GM19099 (cell line): ENCODE results near the gene DDAH2.

Experiments
- POLR2A ChIP-seq: IDR thresholded peaks from 3 replicates; pipeline ENCODE4 v1.6.1; 2011; ENCODE audit warnings: low read depth; ENCODE audit not compliant: insufficient read length; ENCODE audit errors: extremely low read depth

DDAH2 gene

DNA sequence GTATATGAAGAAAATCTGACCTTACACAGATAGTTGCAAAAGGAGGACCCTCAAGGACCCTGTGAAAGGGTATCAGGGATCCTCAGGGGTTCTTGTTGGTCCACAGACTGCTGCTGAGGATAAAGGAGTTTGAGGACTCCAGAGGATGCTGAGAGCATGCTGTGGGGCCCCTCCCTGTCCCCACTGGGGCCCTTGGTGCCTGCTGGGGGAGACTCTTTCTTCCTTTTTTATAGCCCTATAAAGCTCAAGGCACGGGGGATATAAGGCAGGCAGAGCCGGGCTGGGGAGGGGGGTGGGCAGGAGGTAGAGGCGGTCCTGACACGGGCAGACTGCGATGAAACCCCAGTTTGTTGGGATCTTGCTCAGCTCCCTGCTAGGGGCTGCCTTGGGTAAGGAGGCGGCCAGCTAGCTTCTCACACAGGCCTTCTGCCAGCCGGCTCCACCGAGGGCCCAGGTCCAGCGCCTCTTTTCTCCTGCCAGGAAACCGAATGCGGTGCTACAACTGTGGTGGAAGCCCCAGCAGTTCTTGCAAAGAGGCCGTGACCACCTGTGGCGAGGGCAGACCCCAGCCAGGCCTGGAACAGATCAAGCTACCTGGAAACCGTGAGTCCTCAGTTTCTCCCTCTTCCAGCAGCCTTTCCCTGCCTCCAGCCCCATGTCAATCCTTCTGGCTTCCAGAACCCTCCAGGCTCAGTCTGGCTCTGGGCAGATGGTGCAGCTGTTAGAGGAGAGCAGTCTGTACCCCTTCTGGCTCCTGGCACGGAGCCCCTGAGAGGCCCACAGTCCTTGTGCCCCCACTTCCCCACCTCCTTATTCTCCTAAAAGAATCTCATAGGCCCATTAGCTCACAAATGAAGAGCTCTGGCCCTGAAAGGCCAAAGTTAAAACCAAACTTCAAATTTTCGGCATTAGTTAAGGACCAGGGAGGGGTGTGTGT lies 13.8 kb downstream of the DDAH2 start, which contains the start of gene LY6G6D:
Gene LY6G6D (plus strand): TSS at position 327 of the 937 bp plus-strand sequence. CDS start 8 bp downstream, at position 335.
- no peak for TF ChIP-seq POLR2A

DNA sequence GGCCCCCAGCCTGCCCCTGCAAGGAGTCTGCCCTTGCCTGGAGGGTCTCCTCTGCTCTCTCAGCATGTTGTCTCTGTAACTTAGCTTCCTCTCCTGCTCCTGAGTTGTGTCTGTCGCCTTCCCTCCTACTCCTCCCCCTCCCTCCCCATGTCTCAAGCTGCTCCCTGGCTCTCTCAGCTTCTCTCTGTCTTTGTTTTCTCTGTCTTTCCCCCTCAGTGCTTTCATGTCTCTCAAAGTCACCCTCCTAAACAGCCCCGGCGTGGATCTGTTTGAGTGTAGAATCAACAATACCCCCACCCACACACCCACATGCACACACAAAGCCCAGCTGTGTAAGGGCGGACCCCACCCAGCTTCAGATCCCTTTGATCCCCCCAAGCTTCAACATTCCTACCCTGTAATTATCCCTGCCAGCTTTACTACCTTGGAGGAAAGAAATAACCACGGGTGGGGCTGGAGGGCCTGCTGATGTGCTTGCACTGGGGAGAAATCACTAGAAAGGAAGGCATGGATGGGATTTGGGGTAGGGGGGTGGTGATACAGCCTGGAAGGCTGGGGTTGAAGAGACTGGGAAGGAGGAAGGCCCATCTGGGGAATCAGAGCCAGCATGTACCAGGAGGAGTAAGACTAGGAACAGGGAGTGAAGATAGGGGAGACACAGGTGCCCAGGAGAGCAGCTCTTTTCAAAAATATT lies 15.0 kb downstream of the DDAH2 start:
- no peak for TF ChIP-seq POLR2A

GRCh38 chr6:31713465-31713864 lies 15.6 kb downstream of the DDAH2 start:
- TF ChIP-seq POLR2A: no peak

DNA sequence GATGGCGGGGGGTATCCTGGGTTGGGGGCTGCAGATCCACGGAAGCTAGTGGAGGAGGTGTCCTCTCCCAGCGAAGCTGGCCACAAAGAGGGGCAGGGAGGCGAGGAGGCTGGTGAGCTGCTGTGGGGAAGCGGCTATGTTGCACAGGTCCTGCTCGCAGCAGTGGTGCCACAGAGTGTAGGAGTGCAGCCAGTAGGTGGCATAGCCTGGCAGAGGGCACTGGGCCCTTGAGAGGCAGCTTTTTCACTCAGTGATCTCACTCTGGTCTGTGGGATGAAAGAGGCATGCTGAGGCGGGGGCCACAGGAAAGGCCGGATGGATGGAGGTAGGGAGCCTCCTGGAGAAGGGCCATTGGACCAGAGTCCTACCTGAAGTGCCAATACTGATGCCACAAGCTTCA lies 16.8 kb downstream of the DDAH2 start:
- TF ChIP-seq POLR2A: no peak

DNA sequence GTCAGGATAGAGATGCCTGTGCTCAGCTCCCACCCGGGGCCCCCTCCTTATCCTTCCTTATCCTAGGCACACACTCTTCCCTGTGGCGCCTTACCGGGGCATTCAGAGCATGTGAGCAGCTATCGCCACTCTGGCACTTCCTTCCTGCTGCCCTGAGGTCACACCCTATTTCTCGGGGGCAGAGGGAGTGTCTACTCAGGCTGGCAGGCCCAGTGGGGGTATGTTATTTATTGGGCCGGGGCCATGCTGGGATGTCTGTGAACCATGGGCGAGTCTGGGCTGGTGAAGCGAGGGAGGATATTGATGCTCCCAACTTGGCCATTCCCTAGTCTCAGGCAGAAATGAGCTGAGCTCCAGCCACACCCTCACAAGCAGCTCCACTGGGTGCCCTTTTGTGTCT lies 17.9 kb downstream of the DDAH2 start:
- no peak for TF ChIP-seq POLR2A

DNA sequence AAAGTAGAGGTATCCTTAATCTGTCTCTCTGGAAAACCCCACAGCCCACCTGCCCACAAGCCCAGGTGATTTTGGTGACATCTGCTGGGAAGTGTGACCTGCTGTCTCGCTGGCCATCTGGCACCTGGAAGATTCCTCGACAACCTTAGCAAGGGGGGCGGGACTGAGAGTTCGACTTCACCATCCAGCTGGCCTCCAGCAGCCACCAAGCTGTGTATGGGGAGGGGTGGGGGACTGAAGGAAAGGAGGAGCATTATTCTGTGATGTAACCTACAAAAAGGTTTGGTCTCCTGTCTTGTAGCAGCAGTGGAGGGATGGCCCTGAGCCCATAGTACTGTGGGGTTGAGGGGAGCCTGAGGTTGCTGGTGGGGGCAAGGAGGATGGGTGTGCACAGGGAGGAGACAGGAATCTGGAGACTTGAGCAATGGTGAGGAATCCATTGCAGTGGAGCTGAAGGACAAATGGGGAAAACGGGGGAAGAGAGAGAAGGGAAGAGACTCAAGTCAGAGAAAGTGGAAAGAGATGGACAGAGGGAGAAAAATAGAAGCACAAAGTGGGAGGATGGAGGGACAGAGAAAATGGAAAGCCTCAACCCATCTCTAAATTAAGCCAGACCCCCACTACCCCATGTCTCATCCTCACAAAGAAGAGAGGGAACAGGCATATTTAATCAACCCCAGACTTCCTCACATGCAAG lies 18.4 kb downstream of the DDAH2 start:
- TF ChIP-seq POLR2A: no peak

DNA sequence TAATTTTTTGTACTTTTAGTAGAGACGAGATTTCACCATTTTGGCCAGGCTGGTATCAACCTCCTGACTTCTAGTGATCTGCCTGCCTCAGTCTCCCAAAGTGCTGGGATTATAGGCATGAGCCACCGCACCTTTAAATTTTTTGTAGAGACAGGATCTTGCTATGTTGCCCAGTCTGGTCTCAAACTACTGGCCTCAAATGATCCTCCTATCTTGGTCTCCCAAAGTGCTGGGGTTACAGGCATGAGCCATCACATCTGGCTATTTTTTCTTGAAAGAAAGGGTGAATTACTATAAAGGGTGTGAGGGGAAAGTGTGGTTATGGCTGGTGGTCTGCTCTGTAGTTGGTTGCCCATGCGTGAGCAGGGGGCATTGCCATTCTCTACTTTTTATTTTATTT lies 20.9 kb downstream of the DDAH2 start:
- TF ChIP-seq POLR2A: no peak

- no peak for TF ChIP-seq POLR2A
These were observed 21.4 kb downstream of the DDAH2 start for GRCh38 chr6:31707701-31708100.

DNA sequence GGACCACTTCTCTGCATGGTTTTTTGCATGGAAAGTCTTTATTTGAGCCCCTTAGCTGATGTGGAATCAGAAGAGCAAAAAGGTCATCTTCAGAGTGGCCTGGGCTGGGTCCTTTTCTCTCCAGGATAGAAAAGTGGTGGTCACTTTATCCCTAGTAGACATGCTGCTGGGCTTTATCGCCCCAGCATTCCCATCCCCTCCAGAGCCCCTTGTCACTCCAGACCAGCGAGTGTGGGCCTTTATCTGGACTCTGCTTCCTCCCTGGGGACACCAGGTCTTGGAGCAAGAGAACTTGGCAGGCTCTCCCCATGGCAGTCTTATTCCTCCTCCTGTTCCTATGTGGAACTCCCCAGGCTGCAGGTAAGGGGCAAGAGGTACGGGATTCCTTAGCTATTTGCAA lies 22.5 kb downstream of the DDAH2 start, which contains the start of gene LY6G6F:
Gene LY6G6F (plus strand): TSS at position 268 of the 400 bp plus-strand sequence. CDS start 41 bp downstream, at position 309.
- TF ChIP-seq POLR2A: no peak

GRCh38 chr6:31705931-31706330 lies 23.2 kb downstream of the DDAH2 start:
- no peak for TF ChIP-seq POLR2A

DNA sequence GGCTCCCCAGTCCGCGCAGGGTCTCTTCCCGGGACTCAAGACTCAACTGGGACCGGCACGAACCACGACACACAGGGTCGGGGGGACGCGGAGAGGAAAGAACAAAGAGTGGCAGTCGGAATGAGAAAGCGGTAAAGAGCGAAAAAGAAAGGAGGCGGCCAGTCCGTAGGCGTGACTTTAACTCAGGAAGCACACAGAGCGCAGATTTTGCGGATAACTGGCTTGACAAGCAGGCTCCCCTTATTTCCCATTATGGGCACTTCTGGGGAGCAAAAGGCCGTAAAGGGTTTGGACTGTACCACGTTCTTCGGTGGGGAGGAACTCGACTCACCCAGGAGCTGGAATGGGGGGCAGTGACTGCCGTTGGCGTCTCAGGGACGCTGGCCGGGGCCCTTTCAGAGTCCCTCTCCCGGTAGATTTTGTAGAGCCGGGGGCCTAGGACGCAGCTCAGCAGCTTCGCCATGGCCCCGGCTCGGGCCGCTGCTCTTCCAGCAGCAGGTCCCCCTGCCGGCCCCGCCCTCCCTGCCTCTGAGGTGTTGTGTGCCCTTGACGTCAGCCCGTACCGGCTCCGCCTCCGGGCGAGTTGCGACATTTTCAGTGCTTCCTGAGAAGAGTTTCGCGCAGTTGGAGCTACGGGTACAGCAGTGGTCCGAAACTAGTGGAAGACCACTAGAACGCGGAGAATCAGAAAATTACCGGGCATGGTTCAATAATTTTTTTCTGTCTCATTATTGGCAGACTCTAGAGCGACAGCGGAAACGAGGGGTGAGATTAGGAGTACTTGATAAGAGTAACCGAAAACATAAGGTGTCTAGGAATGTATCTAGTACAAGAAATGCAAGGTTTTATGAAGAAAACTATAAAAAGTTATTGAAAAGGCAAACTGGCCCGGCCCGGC lies 26.0 kb downstream of the DDAH2 start, which contains the start of gene ABHD16A:
Gene ABHD16A (minus strand): TSS at position 506 of the 898 bp plus-strand sequence. CDS start 43 bp downstream, at position 463.
- peak; percentile 90 for TF ChIP-seq POLR2A

- no peak for TF ChIP-seq POLR2A
These were observed 26.7 kb downstream of the DDAH2 start for GRCh38 chr6:31702405-31702818.

- TF ChIP-seq POLR2A: no peak
These were observed 27.3 kb downstream of the DDAH2 start for GRCh38 chr6:31701666-31702404.
